Gastroesophageal sphincter (tissue), 3 donors: ENCODE measurements around the gene FOXO1.

Source experiments
- CTCF ChIP-seq, 4 experiments: fragments of 200-600 bp in 2 of 4; fragments of 450-650 bp in 2 of 4; sonication (generic) in 1 of 4; IDR thresholded peaks; one replicate each; pipeline ENCODE4 v1.5.1; 2017 to 2019; ENCODE audit warnings: antibody characterized with exemption in 4 of 4, mild to moderate bottlenecking in 2 of 4, moderate library complexity in 2 of 4
- POLR2A ChIP-seq, 2 donors: fragments of 450-650 bp; IDR thresholded peaks; one replicate each; pipeline ENCODE4 v1.6.1; 2017; ENCODE audit warnings: antibody characterized with exemption in 2 of 2, mild to moderate bottlenecking in 2 of 2, moderate library complexity in 1 of 2

GRCh38 chr13:40629678-40630384 lies 36.6 kb downstream of the FOXO1 start:
- no peak for TF ChIP-seq CTCF (IDR thresholded peaks at IDR 0.05)
- no peak for TF ChIP-seq POLR2A (IDR thresholded peaks at IDR 0.05)
